Heart right ventricle (tissue), 16 donors: Measurements from ENCODE around the gene FRAS1. TPM values are rescaled to one million over a fixed set of nuclear protein-coding genes. Genes with fewer than 3 reads are reported as not detected.

ENCODE experiments used
- ATAC-seq, 8 donors: fragments of 200-7000 bp; cut with Tn5 transposase; one replicate each; pipeline ENCODE4 v1.9.1; 2020; ENCODE audit warnings: mild to moderate bottlenecking in 8 of 8, moderate library complexity in 8 of 8, moderate number of reproducible peaks in 1 of 8
- DNase-seq, 2 donors: peaks; one replicate each; pipeline ENCODE4 v3.0.0-alpha.2; 2020
- H3K27ac ChIP-seq, 10 donors: fragments of 200-600 bp; sonication (generic) in 2 of 10; one replicate each; pipeline versions ENCODE4 v1.5.0 to v1.8.0; 2020 to 2022; ENCODE audit warnings: mild to moderate bottlenecking in 3 of 10
- H3K27me3 ChIP-seq, 7 donors: fragments of 200-600 bp; one replicate each; pipeline ENCODE4 v1.8.0; 2021 to 2022; ENCODE audit warnings: mild to moderate bottlenecking in 2 of 7
- H3K36me3 ChIP-seq, 9 donors: fragments of 200-600 bp; sonication (generic) in 1 of 9; one replicate each; pipeline versions ENCODE4 v1.5.0 to v1.8.0; 2020 to 2022; ENCODE audit warnings: mild to moderate bottlenecking in 2 of 9
- H3K4me1 ChIP-seq, 9 donors: fragments of 200-600 bp; sonication (generic) in 1 of 9; one replicate each; pipeline versions ENCODE4 v1.5.0 to v1.8.0; 2020 to 2022; ENCODE audit warnings: mild to moderate bottlenecking in 4 of 9
- H3K4me3 ChIP-seq, 10 donors: fragments of 200-600 bp; sonication (generic) in 2 of 10; one replicate each; pipeline versions ENCODE4 v1.5.0 to v1.8.0; 2020 to 2022; ENCODE audit warnings: mild to moderate bottlenecking in 7 of 10, moderate library complexity in 2 of 10
- H3K9me3 ChIP-seq, 11 donors: fragments of 200-600 bp in 10 of 11; sonication (generic) in 2 of 11; one replicate each; pipeline versions ENCODE4 v1.5.0 to v1.8.0; 2013 to 2022; ENCODE audit warnings: mild to moderate bottlenecking in 2 of 11, control low read depth in 1 of 11, moderate library complexity in 1 of 11
- WGBS, 2 donors: extraction: QIAGEN DNeasy Blood & Tissue Kit; methylation state at CpG; one replicate each; pipeline ENCODE4 v1.1.7; 2013; ENCODE audit warnings: inconsistent platforms in 1 of 2; 5-methylcytosine and 5-hydroxymethylcytosine counted together
- intact Hi-C, 10 donors: fragments of 100-400 bp; cut with DNase I; formaldehyde crosslinking; loops; one replicate each; pipeline versions ENCODE4 v1.11.1 to v1.14.2; 2022
- polyA plus RNA-seq, 2 donors: library from polyadenylated mRNA; stranded (reverse); fragments of 200-250 nt; gene quantifications; one replicate each; pipeline ENCODE4 v1.2.3, GENCODE V29; 2013
- total RNA-seq, 10 donors: library from RNA; stranded (reverse); fragmentation: NEBNext Ultra II Directional in 3 of 10; extraction: Animal tissue kit (Norgen Biotek cat#: 25700) in 3 of 10; gene quantifications; one replicate each; pipeline versions ENCODE4 v1.2.1 to v1.2.4, GENCODE V29; 2021 to 2023
- TF ChIP-seq, protein P1 (sequence below), 9 donors: fragments of 200-600 bp; sonication (generic) in 2 of 9; IDR thresholded peaks; one replicate each; pipeline versions ENCODE4 v1.5.0 to v1.8.0; 2021 to 2022; ENCODE audit warnings: antibody characterized with exemption in 9 of 9, mild to moderate bottlenecking in 5 of 9, moderate library complexity in 1 of 9
- donor health status: Arrhythmogenic right ventricular cardiomyopathy.
- donor health status: ischemic (EF 13 %, LVEDD 7.1; RV severe dilation, severe dysfunction).
- donor health status: healthy with polysubstance abuse.
- donor health status: DM: no; HTN: yes; CAD: no.
- donor health status: DM: no; HTN: no; CAD: no.
- donor health status: ischemic (EF 25% LVEDD 6.9; RV normal size, moderate dysfunction).
- donor health status: ischemic (EF 25% LVEDD 5.7; RV mildly dilated, moderate dysfunction).
- donor health status: healthy.
- donor health status: DM: yes; HTN: yes; CAD: no.
- donor health status: Ischemic cardiomyopathy.
- donor health status: ischemic (EF 35%, LVEDD 5.7; RV mildly dilated, moderate dysfunction).
- donor health status: nonischemic (EF 11% LVEDD 7.7; RV severe dilation, severe dysfunction).
- donor health status: DM: yes; HTN: yes; CAD: no.
- donor health status: PGD.
- donor health status: ischemic (EF 29% LVEDD 5.4; RV normal size, mild dysfunction).
- donor health status: nonischemic (EF 23%, LVEDD 6.1; RV moderate dilation, normal function).

The FRAS1 gene
- total and polyA plus RNA-seq, 12 donors = 0.93 to 6.2 (median 3.1) TPM

DNA sequence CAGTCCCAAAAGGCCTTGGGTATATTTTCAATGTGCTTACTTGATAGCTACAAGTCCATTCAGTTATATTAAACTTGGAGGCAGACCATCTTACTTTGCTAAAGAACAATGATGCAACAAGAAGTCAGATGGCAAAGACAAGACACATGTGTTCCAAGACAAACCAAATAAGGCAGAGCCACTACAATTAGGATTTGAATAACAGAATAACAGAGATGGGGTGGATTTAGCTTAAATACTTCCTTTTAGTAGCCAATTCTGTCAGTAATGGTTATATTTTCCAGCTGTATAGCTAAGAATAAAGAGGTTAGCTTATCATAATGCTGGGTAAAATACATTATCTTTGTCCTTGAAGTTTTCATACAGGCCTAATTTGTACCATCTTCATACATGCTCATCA lies 37.7 kb upstream of the FRAS1 start:
- Histone ChIP-seq H3K9me3 (no peaks in the 10 kb centered on the region), H3K36me3 (no peaks in the 10 kb centered on the region), H3K4me3 (no peak overlapping the region), H3K27me3 (no peaks in the 10 kb centered on the region), H3K4me1 (no peaks in the 10 kb centered on the region), H3K27ac (no peak overlapping the region)
- intact Hi-C loops = no loop called here
- DNase-seq (no peak), ATAC-seq (no peak)
- TF ChIP-seq, protein P1, sequence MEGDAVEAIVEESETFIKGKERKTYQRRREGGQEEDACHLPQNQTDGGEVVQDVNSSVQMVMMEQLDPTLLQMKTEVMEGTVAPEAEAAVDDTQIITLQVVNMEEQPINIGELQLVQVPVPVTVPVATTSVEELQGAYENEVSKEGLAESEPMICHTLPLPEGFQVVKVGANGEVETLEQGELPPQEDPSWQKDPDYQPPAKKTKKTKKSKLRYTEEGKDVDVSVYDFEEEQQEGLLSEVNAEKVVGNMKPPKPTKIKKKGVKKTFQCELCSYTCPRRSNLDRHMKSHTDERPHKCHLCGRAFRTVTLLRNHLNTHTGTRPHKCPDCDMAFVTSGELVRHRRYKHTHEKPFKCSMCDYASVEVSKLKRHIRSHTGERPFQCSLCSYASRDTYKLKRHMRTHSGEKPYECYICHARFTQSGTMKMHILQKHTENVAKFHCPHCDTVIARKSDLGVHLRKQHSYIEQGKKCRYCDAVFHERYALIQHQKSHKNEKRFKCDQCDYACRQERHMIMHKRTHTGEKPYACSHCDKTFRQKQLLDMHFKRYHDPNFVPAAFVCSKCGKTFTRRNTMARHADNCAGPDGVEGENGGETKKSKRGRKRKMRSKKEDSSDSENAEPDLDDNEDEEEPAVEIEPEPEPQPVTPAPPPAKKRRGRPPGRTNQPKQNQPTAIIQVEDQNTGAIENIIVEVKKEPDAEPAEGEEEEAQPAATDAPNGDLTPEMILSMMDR (IDR thresholded peaks at IDR 0.05) = no peak

DNA sequence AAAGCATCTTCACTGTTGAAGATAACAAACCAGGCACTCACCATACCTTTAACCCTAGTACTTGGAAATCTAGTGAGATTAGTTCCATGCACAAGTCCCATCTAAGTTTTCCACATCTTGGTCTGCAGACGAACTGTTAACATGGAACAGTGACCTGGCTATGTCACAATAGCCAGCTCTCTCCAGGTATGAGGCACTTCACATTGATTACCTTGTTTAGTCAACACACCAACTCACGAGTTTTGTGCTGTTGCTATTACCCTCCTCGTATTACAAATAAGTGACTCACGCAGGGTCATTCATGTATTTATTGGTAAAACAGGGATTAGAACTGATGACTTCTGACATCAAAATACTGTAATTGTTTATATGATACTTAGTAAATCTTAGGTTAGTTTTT lies 36.4 kb upstream of the FRAS1 start:
- Histone ChIP-seq H3K27me3 (no peaks in the 10 kb centered on the region), H3K9me3 (no peaks in the 10 kb centered on the region), H3K27ac (no peak overlapping the region), H3K36me3 (no peaks in the 10 kb centered on the region), H3K4me1 (no peaks in the 10 kb centered on the region), H3K4me3 (no peak overlapping the region)
- 91% methylated on average over 4 of the region's 4 CpGs for WGBS, 2 donors
- TF ChIP-seq, protein P1 (IDR thresholded peaks at IDR 0.05) = no peak
- ATAC-seq = no peak
- no peak for DNase-seq
- intact Hi-C loops = no loop called here

DNA sequence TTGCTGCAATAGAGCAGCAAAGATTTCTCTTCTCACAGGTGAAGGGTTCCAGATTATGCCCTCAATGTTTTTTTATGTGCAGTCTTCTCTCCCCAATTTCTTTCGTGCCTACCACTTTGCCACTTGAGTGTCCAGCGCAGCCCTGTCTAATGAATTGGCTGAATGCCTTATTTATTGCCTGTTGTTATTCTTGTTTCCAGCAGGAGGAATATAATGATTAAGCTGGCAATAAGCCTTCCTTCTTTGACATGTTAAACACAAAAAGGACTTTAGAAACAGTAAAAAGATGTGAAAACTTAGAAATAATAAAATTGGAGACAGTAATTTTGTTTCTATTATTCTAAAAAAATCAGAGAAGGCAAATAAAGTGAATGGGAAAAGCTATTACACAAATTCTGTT lies 34.6 kb upstream of the FRAS1 start:
- 51 to 54% methylated on average over 2 of the region's 2 CpGs for WGBS, 2 donors
- no peak for ATAC-seq

GRCh38 chr4:78024085-78024484 lies 33.0 kb upstream of the FRAS1 start:
- no peaks in the 10 kb centered on the region for H3K36me3 ChIP-seq
- H3K9me3 ChIP-seq = no peaks in the 10 kb centered on the region
- no peak overlapping the region for H3K27ac ChIP-seq
- H3K27me3 ChIP-seq = peaks cover 0 to 6% (median 0%) of the 10 kb centered on the region in 7 donors
- WGBS, 2 donors = 47 to 65% methylated on average over 1 of the region's 1 CpG
- H3K4me3 ChIP-seq = no peak overlapping the region
- TF ChIP-seq, protein P1 (IDR thresholded peaks at IDR 0.05) = no peak
- intact Hi-C loops = no loop called here
- ATAC-seq (no peak), DNase-seq (no peak)
- no peaks in the 10 kb centered on the region for H3K4me1 ChIP-seq

More for the DNA sequence above, 34.6 kb upstream of the FRAS1 start:
- no peak for DNase-seq
- H3K9me3 ChIP-seq = no peaks in the 10 kb centered on the region
- no peak overlapping the region for H3K27ac ChIP-seq
- no peaks in the 10 kb centered on the region for H3K4me1 ChIP-seq
- no peaks in the 10 kb centered on the region for H3K36me3 ChIP-seq
- intact Hi-C loops = no loop called here
- no peaks in the 10 kb centered on the region for H3K27me3 ChIP-seq
- H3K4me3 ChIP-seq = no peak overlapping the region
- TF ChIP-seq, protein P1 (IDR thresholded peaks at IDR 0.05) = no peak
